GM18526 (cell line): Measurements from ENCODE around the gene DPYD.

ENCODE experiments used
- POLR2A ChIP-seq: IDR thresholded peaks from 3 replicates; pipeline ENCODE4 v1.6.1; 2011; ENCODE audit not compliant: insufficient read length; ENCODE audit errors: extremely low read depth

DPYD gene

GRCh38 chr1:97307151-97307550 is 613.7 kb downstream of the DPYD start:
- no peak for TF ChIP-seq POLR2A

GRCh38 chr1:97306504-97306903 is 614.3 kb downstream of the DPYD start:
- no peak for TF ChIP-seq POLR2A

- TF ChIP-seq POLR2A: no peak
Measured at GRCh38 chr1:97304366-97304765, 616.5 kb downstream of the DPYD start.

- no peak for TF ChIP-seq POLR2A
Measured at GRCh38 chr1:97298966-97299365, 621.9 kb downstream of the DPYD start.

GRCh38 chr1:97297611-97298010 is 623.2 kb downstream of the DPYD start:
- TF ChIP-seq POLR2A: no peak

GRCh38 chr1:97281962-97282361 is 638.9 kb downstream of the DPYD start:
- TF ChIP-seq POLR2A: no peak

GRCh38 chr1:97277891-97278654 is 642.8 kb downstream of the DPYD start:
- no peak for TF ChIP-seq POLR2A

GRCh38 chr1:97271916-97272788 is 648.7 kb downstream of the DPYD start:
- no peak for TF ChIP-seq POLR2A

GRCh38 chr1:97270508-97271307 is 650.1 kb downstream of the DPYD start:
- TF ChIP-seq POLR2A: no peak

- no peak for TF ChIP-seq POLR2A
Measured at GRCh38 chr1:97265630-97266029, 655.2 kb downstream of the DPYD start.

- no peak for TF ChIP-seq POLR2A
Measured at GRCh38 chr1:97262842-97263241, 658.0 kb downstream of the DPYD start.

GRCh38 chr1:97258597-97258996 is 662.2 kb downstream of the DPYD start:
- TF ChIP-seq POLR2A: no peak

GRCh38 chr1:97254731-97255463 is 665.9 kb downstream of the DPYD start:
- TF ChIP-seq POLR2A: no peak

- TF ChIP-seq POLR2A: no peak
Measured at GRCh38 chr1:97252925-97253324, 667.9 kb downstream of the DPYD start.

GRCh38 chr1:97252076-97252475 is 668.8 kb downstream of the DPYD start:
- no peak for TF ChIP-seq POLR2A
